Measurements from ENCODE around the gene CYB561.

Gene CYB561

GRCh38 chr17:63451150-63451549 lies 5.0 kb upstream of the CYB561 start:
- Histone ChIP-seq H3K4me3 (ENCODE audit: low read length in 2 of 2) (no peak overlapping the region), H3K9ac (ENCODE audit: low read depth in 1 of 2, low read length in 2 of 2) (no peak overlapping the region), H3K36me3 (ENCODE audit: control insufficient read depth in 2 of 2, insufficient read depth in 2 of 2, low read length in 2 of 2) (no peaks in the 10 kb centered on the region), H3K9me3 (ENCODE audit: control insufficient read depth in 2 of 2, low read length in 2 of 2) (no peaks in the 10 kb centered on the region), H3K4me1 (ENCODE audit: control insufficient read depth in 2 of 2, insufficient read depth in 2 of 2, low read length in 2 of 2) (peaks cover 12 to 16% of the 10 kb centered on the region in 2 donors), H3K27ac (ENCODE audit: low read depth in 2 of 2, low read length in 2 of 2) (no peak overlapping the region), H3K27me3 (ENCODE audit: control insufficient read depth in 2 of 2, insufficient read depth in 2 of 2, low read length in 2 of 2) (no peaks in the 10 kb centered on the region)

- no peaks in the 10 kb centered on the region for H3K36me3 ChIP-seq (ENCODE audit: control insufficient read depth in 2 of 2, insufficient read depth in 2 of 2, low read length in 2 of 2)
- H3K27me3 ChIP-seq (ENCODE audit: control insufficient read depth in 2 of 2, insufficient read depth in 2 of 2, low read length in 2 of 2) = no peaks in the 10 kb centered on the region
- peaks cover 14 to 16% of the 10 kb centered on the region in 2 donors for H3K4me1 ChIP-seq (ENCODE audit: control insufficient read depth in 2 of 2, insufficient read depth in 2 of 2, low read length in 2 of 2)
- H3K27ac ChIP-seq (ENCODE audit: low read depth in 2 of 2, low read length in 2 of 2) = no peak overlapping the region
- H3K4me3 ChIP-seq (ENCODE audit: low read length in 2 of 2) = no peak overlapping the region
- no peaks in the 10 kb centered on the region for H3K9me3 ChIP-seq (ENCODE audit: control insufficient read depth in 2 of 2, low read length in 2 of 2)
- no peak overlapping the region for H3K9ac ChIP-seq (ENCODE audit: low read depth in 1 of 2, low read length in 2 of 2)
Observed at GRCh38 chr17:63450551-63450950, 4.4 kb upstream of the CYB561 start.

GRCh38 chr17:63448655-63449054 lies 2.5 kb upstream of the CYB561 start:
- peaks cover 19% of the 10 kb centered on the region in 2 donors for H3K4me1 ChIP-seq (ENCODE audit: control insufficient read depth in 2 of 2, insufficient read depth in 2 of 2, low read length in 2 of 2)

GRCh38 chr17:63447471-63448009 lies 1.4 kb upstream of the CYB561 start:
- peaks cover 19% of the 10 kb centered on the region in 2 donors for H3K4me1 ChIP-seq (ENCODE audit: control insufficient read depth in 2 of 2, insufficient read depth in 2 of 2, low read length in 2 of 2)
- peak overlapping the region; percentile 70 to 86 for H3K4me3 ChIP-seq (ENCODE audit: low read length in 2 of 2)
- H3K9ac ChIP-seq (ENCODE audit: low read depth in 1 of 2, low read length in 2 of 2) = peak overlapping the region; percentile 60 to 86

More at GRCh38 chr17:63448655-63449054, 2.5 kb upstream of the CYB561 start:
- no peaks in the 10 kb centered on the region for H3K9me3 ChIP-seq (ENCODE audit: control insufficient read depth in 2 of 2, low read length in 2 of 2)
- H3K4me3 ChIP-seq (ENCODE audit: low read length in 2 of 2) = no peak overlapping the region
- H3K9ac ChIP-seq (ENCODE audit: low read depth in 1 of 2, low read length in 2 of 2) = no peak overlapping the region
- H3K27ac ChIP-seq (ENCODE audit: low read depth in 2 of 2, low read length in 2 of 2) = no peak overlapping the region
- H3K27me3 ChIP-seq (ENCODE audit: control insufficient read depth in 2 of 2, insufficient read depth in 2 of 2, low read length in 2 of 2) = no peaks in the 10 kb centered on the region
- no peaks in the 10 kb centered on the region for H3K36me3 ChIP-seq (ENCODE audit: control insufficient read depth in 2 of 2, insufficient read depth in 2 of 2, low read length in 2 of 2)

GRCh38 chr17:63446753-63447470 lies 806 bp upstream of the CYB561 start:
- Histone ChIP-seq H3K9ac (ENCODE audit: low read depth in 1 of 2, low read length in 2 of 2) (peak overlapping the region; percentile 60 to 86), H3K27ac (ENCODE audit: low read depth in 2 of 2, low read length in 2 of 2) (peak overlapping the region; percentile 89 to 91), H3K9me3 (ENCODE audit: control insufficient read depth in 2 of 2, low read length in 2 of 2) (no peaks in the 10 kb centered on the region), H3K36me3 (ENCODE audit: control insufficient read depth in 2 of 2, insufficient read depth in 2 of 2, low read length in 2 of 2) (no peaks in the 10 kb centered on the region), H3K27me3 (ENCODE audit: control insufficient read depth in 2 of 2, insufficient read depth in 2 of 2, low read length in 2 of 2) (no peaks in the 10 kb centered on the region), H3K4me1 (ENCODE audit: control insufficient read depth in 2 of 2, insufficient read depth in 2 of 2, low read length in 2 of 2) (peaks cover 19% of the 10 kb centered on the region in 2 donors), H3K4me3 (ENCODE audit: low read length in 2 of 2) (peak overlapping the region; percentile 70 to 86)

More at GRCh38 chr17:63447471-63448009, 1.4 kb upstream of the CYB561 start:
- H3K9me3 ChIP-seq (ENCODE audit: control insufficient read depth in 2 of 2, low read length in 2 of 2) = no peaks in the 10 kb centered on the region
- H3K27ac ChIP-seq (ENCODE audit: low read depth in 2 of 2, low read length in 2 of 2) = peak overlapping the region; percentile 89 to 91
- H3K36me3 ChIP-seq (ENCODE audit: control insufficient read depth in 2 of 2, insufficient read depth in 2 of 2, low read length in 2 of 2) = no peaks in the 10 kb centered on the region
- no peaks in the 10 kb centered on the region for H3K27me3 ChIP-seq (ENCODE audit: control insufficient read depth in 2 of 2, insufficient read depth in 2 of 2, low read length in 2 of 2)

- Histone ChIP-seq H3K27me3 (ENCODE audit: control insufficient read depth in 2 of 2, insufficient read depth in 2 of 2, low read length in 2 of 2) (no peaks in the 10 kb centered on the region), H3K9me3 (ENCODE audit: control insufficient read depth in 2 of 2, low read length in 2 of 2) (no peaks in the 10 kb centered on the region), H3K27ac (ENCODE audit: low read depth in 2 of 2, low read length in 2 of 2) (peak overlapping the region; percentile 89 to 91), H3K4me1 (ENCODE audit: control insufficient read depth in 2 of 2, insufficient read depth in 2 of 2, low read length in 2 of 2) (peaks cover 19 to 20% of the 10 kb centered on the region in 2 donors), H3K36me3 (ENCODE audit: control insufficient read depth in 2 of 2, insufficient read depth in 2 of 2, low read length in 2 of 2) (no peaks in the 10 kb centered on the region), H3K9ac (ENCODE audit: low read depth in 1 of 2, low read length in 2 of 2) (peak overlapping the region; percentile 60 to 86), H3K4me3 (ENCODE audit: low read length in 2 of 2) (peak overlapping the region; percentile 70 to 86)
Observed at GRCh38 chr17:63445571-63445953, 544 bp downstream of the CYB561 start.

- Histone ChIP-seq H3K9me3 (ENCODE audit: control insufficient read depth in 2 of 2, low read length in 2 of 2) (no peaks in the 10 kb centered on the region), H3K27me3 (ENCODE audit: control insufficient read depth in 2 of 2, insufficient read depth in 2 of 2, low read length in 2 of 2) (no peaks in the 10 kb centered on the region), H3K4me3 (ENCODE audit: low read length in 2 of 2) (peak overlapping the region; percentile 70 to 86), H3K9ac (ENCODE audit: low read depth in 1 of 2, low read length in 2 of 2) (peak overlapping the region; percentile 60 to 86), H3K27ac (ENCODE audit: low read depth in 2 of 2, low read length in 2 of 2) (peak overlapping the region; percentile 89 to 91), H3K4me1 (ENCODE audit: control insufficient read depth in 2 of 2, insufficient read depth in 2 of 2, low read length in 2 of 2) (peaks cover 19 to 24% of the 10 kb centered on the region in 2 donors), H3K36me3 (ENCODE audit: control insufficient read depth in 2 of 2, insufficient read depth in 2 of 2, low read length in 2 of 2) (no peaks in the 10 kb centered on the region)
Observed at GRCh38 chr17:63445065-63445464, 1.0 kb downstream of the CYB561 start.

- H3K4me3 ChIP-seq (ENCODE audit: low read length in 2 of 2) = no peak overlapping the region
- H3K4me1 ChIP-seq (ENCODE audit: control insufficient read depth in 2 of 2, insufficient read depth in 2 of 2, low read length in 2 of 2) = peaks cover 19 to 28% of the 10 kb centered on the region in 2 donors
Observed at GRCh38 chr17:63444457-63444856, 1.6 kb downstream of the CYB561 start.

GRCh38 chr17:63443053-63443452 lies 3.1 kb downstream of the CYB561 start:
- Histone ChIP-seq H3K9ac (ENCODE audit: low read depth in 1 of 2, low read length in 2 of 2) (no peak overlapping the region), H3K4me1 (ENCODE audit: control insufficient read depth in 2 of 2, insufficient read depth in 2 of 2, low read length in 2 of 2) (peaks cover 23 to 29% of the 10 kb centered on the region in 2 donors), H3K4me3 (ENCODE audit: low read length in 2 of 2) (no peak overlapping the region), H3K36me3 (ENCODE audit: control insufficient read depth in 2 of 2, insufficient read depth in 2 of 2, low read length in 2 of 2) (no peaks in the 10 kb centered on the region), H3K27ac (ENCODE audit: low read depth in 2 of 2, low read length in 2 of 2) (no peak overlapping the region), H3K27me3 (ENCODE audit: control insufficient read depth in 2 of 2, insufficient read depth in 2 of 2, low read length in 2 of 2) (no peaks in the 10 kb centered on the region), H3K9me3 (ENCODE audit: control insufficient read depth in 2 of 2, low read length in 2 of 2) (no peaks in the 10 kb centered on the region)

More at GRCh38 chr17:63444457-63444856, 1.6 kb downstream of the CYB561 start:
- Histone ChIP-seq H3K27ac (ENCODE audit: low read depth in 2 of 2, low read length in 2 of 2) (no peak overlapping the region), H3K9me3 (ENCODE audit: control insufficient read depth in 2 of 2, low read length in 2 of 2) (no peaks in the 10 kb centered on the region), H3K9ac (ENCODE audit: low read depth in 1 of 2, low read length in 2 of 2) (no peak overlapping the region), H3K27me3 (ENCODE audit: control insufficient read depth in 2 of 2, insufficient read depth in 2 of 2, low read length in 2 of 2) (no peaks in the 10 kb centered on the region), H3K36me3 (ENCODE audit: control insufficient read depth in 2 of 2, insufficient read depth in 2 of 2, low read length in 2 of 2) (no peaks in the 10 kb centered on the region)

- Histone ChIP-seq H3K27me3 (ENCODE audit: control insufficient read depth in 2 of 2, insufficient read depth in 2 of 2, low read length in 2 of 2) (no peaks in the 10 kb centered on the region), H3K27ac (ENCODE audit: low read depth in 2 of 2, low read length in 2 of 2) (no peak overlapping the region), H3K9ac (ENCODE audit: low read depth in 1 of 2, low read length in 2 of 2) (no peak overlapping the region), H3K4me3 (ENCODE audit: low read length in 2 of 2) (no peak overlapping the region), H3K9me3 (ENCODE audit: control insufficient read depth in 2 of 2, low read length in 2 of 2) (no peaks in the 10 kb centered on the region), H3K4me1 (ENCODE audit: control insufficient read depth in 2 of 2, insufficient read depth in 2 of 2, low read length in 2 of 2) (peaks cover 18 to 25% of the 10 kb centered on the region in 2 donors), H3K36me3 (ENCODE audit: control insufficient read depth in 2 of 2, insufficient read depth in 2 of 2, low read length in 2 of 2) (no peaks in the 10 kb centered on the region)
Observed at GRCh38 chr17:63442549-63443035, 3.5 kb downstream of the CYB561 start.

All from mucosa of rectum (tissue), 2 donors.